HepG2 (cell line): ENCODE measurements around the gene TPCN2. TPM values are rescaled to one million over a fixed set of nuclear protein-coding genes. Genes with fewer than 3 reads are reported as not detected.

Source experiments
- ATAC-seq: fragments of 200-7000 bp; cut with Tn5 transposase; 3 replicates; pipeline ENCODE4 v1.9.1; 2020; ENCODE audit warnings: mild to moderate bottlenecking, moderate library complexity
- BruUV-seq: library from RNA; stranded (reverse); fragments of 400-500 nt; replicated peaks from 2 replicates; lab custom pipeline; 2021; lab: Mats Ljungman, UMichigan
- CTCF ChIA-PET: fragments of 300-600 bp; formaldehyde crosslinking; extraction: SDS; loops from one replicate; lab custom pipeline; 2021; ENCODE audit warnings: low total read pairs, inconsistent platforms, low intra/inter-chr PET ratio; lab: Yijun Ruan, JAX
- POLR2A ChIA-PET: fragments of 350-600 bp; sonication (Branson Sonifier 250); formaldehyde crosslinking; loops from one replicate; lab custom pipeline; 2020; ENCODE audit warnings: antibody characterized with exemption, inconsistent platforms; lab: Yijun Ruan, JAX
- DNase-seq: peaks from one replicate; pipeline ENCODE4 v3.0.0-alpha.2; 2015; ENCODE audit warnings: low spot score
- FAIRE-seq: peaks from 3 replicates; lab custom pipeline; 2011; peaks lifted over from hg19 to GRCh38; lab: Jason Lieb, UNC
- H2AFZ ChIP-seq: one replicate; pipeline ENCODE4 v1.6.1; 2011; ENCODE audit warnings: low read length, inconsistent platforms
- H3K27ac ChIP-seq: fragments of 300-600 bp; 3 replicates; pipeline ENCODE4 v1.8.0; 2011; ENCODE audit warnings: mixed run types, mild to moderate bottlenecking, mixed read lengths, low read length, inconsistent platforms; ENCODE audit not compliant: insufficient read depth; ENCODE audit errors: extremely low read length
- H3K27me3 ChIP-seq, 2 experiments: fragments of 200-600 bp in 1 of 2; 2 replicates in 1 of 2; 3 replicates in 1 of 2; pipeline versions ENCODE4 v1.6.0 to v1.8.0; 2011; ENCODE audit warnings: low read length in 2 of 2, mild to moderate bottlenecking in 2 of 2, moderate library complexity in 2 of 2, inconsistent platforms in 1 of 2; ENCODE audit not compliant: insufficient read depth in 2 of 2, control insufficient read depth in 1 of 2
- H3K36me3 ChIP-seq, 2 experiments: fragments of 200-600 bp in 1 of 2; replicated peaks in 1 of 2; 2 replicates in 1 of 2; 3 replicates in 1 of 2; pipeline versions ENCODE4 v1.5.1 to v1.8.0; 2011; ENCODE audit warnings: low read length in 2 of 2, inconsistent platforms in 1 of 2; ENCODE audit not compliant: insufficient read depth in 2 of 2, control insufficient read depth in 1 of 2
- H3K4me1 ChIP-seq: 2 replicates; pipeline ENCODE4 v1.5.1; 2012; ENCODE audit warnings: low read length, inconsistent platforms; ENCODE audit not compliant: insufficient read depth
- H3K4me2 ChIP-seq: 2 replicates; pipeline ENCODE4 v1.6.0; 2011; ENCODE audit warnings: low read depth, low read length, inconsistent platforms
- H3K4me3 ChIP-seq, 3 experiments: fragments of 200-600 bp in 1 of 3; sonication (generic), shearing (Covaris generic) in 1 of 3; replicated peaks in 1 of 3; 2 replicates each; pipeline ENCODE4 v1.5.1; 2011 to 2016; ENCODE audit warnings: low read length in 3 of 3, inconsistent platforms in 2 of 3, low read depth in 2 of 3, mild to moderate bottlenecking in 2 of 3, control low read depth in 1 of 3, mixed read lengths in 1 of 3; ENCODE audit not compliant: insufficient read depth in 1 of 3
- H3K79me2 ChIP-seq: one replicate; pipeline ENCODE4 v1.6.1; 2011; ENCODE audit warnings: low read length, inconsistent platforms; ENCODE audit not compliant: insufficient read depth
- H3K9ac ChIP-seq: 2 replicates; pipeline ENCODE4 v1.6.0; 2011; ENCODE audit warnings: mild to moderate bottlenecking, low read depth, low read length, inconsistent platforms; ENCODE audit not compliant: insufficient read depth
- H3K9me3 ChIP-seq: 2 replicates; pipeline ENCODE4 v1.5.1; 2012; ENCODE audit warnings: mild to moderate bottlenecking, low read length
- H4K20me1 ChIP-seq: 2 replicates; pipeline ENCODE4 v1.6.0; 2011; ENCODE audit warnings: inconsistent platforms, mild to moderate bottlenecking, low read length, moderate library complexity; ENCODE audit not compliant: insufficient read depth
- ERF ChIP-seq: IDR thresholded peaks from 2 replicates; pipeline ENCODE4 v1.6.1; 2018; ENCODE audit warnings: missing biosample characterization, missing genetic modification reagents
- ESRRA ChIP-seq: sonication (generic); formaldehyde crosslinking; IDR thresholded peaks from 2 replicates; pipeline ENCODE4 v1.5.1; 2020; ENCODE audit warnings: mild to moderate bottlenecking, low read depth, missing genetic modification reagents
- GATA4 ChIP-seq: sonication (generic); IDR thresholded peaks from 2 replicates; pipeline ENCODE4 v1.6.1; 2016; ENCODE audit warnings: antibody characterized with exemption, low read depth, borderline replicate concordance
- HOXD1 ChIP-seq: sonication (generic); formaldehyde crosslinking; IDR thresholded peaks from 2 replicates; pipeline ENCODE4 v1.5.0; 2020; ENCODE audit warnings: missing genetic modification reagents
- MATR3 ChIP-seq: sonication (generic); formaldehyde crosslinking; IDR thresholded peaks from 2 replicates; pipeline ENCODE4 v1.4.0; 2020; ENCODE audit warnings: missing genetic modification reagents
- SIN3A ChIP-seq: IDR thresholded peaks from 2 replicates; pipeline ENCODE4 v1.6.1; 2011; ENCODE audit warnings: low read depth, mild to moderate bottlenecking, control low read depth, low read length, borderline replicate concordance
- ZNF432 ChIP-seq: sonication (generic); formaldehyde crosslinking; IDR thresholded peaks from 2 replicates; pipeline ENCODE4 v1.5.0; 2020; ENCODE audit warnings: missing genetic modification reagents, mild to moderate bottlenecking, borderline replicate concordance
- WGBS: methylation state at CpG from one replicate; pipeline ENCODE4 v1.1.6; 2017; ENCODE audit warnings: low lambda C conversion rate; 5-methylcytosine and 5-hydroxymethylcytosine counted together
- in situ Hi-C: cut with HindIII; loops from 2 replicates; pipeline ENCODE4 v1.10.0; 2017; ENCODE audit warnings: low pct_unique_long_range_greater_than_20kb; ENCODE audit not compliant: extremely low pct_ligation_motif_present
- intact Hi-C: fragments of 100-400 bp; cut with micrococcal nuclease; formaldehyde crosslinking; loops from one replicate; pipeline ENCODE4 v1.10.0; 2022; ENCODE audit not compliant: unreplicated experiment
- polyA plus RNA-seq, 8 experiments: library from polyadenylated mRNA; depleted of rRNA in 3 of 8; stranded (reverse) in 7 of 8; unstranded in 1 of 8; fragments of >200 nt; fragmentation: Illumina TruSeq in 4 of 8; extraction: Trizol in 4 of 8; gene quantifications; 2 replicates each; pipeline versions ENCODE4 v1.2.1 to v1.2.3, GENCODE V29; 2011 to 2016; ENCODE audit warnings: low read depth in 4 of 8, missing spikeins in 1 of 8, mixed read lengths in 1 of 8; ENCODE audit not compliant: insufficient read depth in 1 of 8
- total RNA-seq, 5 experiments: library from RNA; depleted of rRNA; stranded (reverse); fragments of >200 nt; fragmentation: Illumina TruSeq; extraction: Trizol; gene quantifications; 2 replicates each; pipeline ENCODE4 v1.2.3, GENCODE V29; 2016; ENCODE audit warnings: low read depth in 1 of 5
- TF ChIP-seq, protein P1 (sequence below): IDR thresholded peaks from 2 replicates; pipeline ENCODE4 v1.6.1; 2016; ENCODE audit warnings: missing genetic modification reagents, missing compliant biosample characterization
- TF ChIP-seq, protein P2 (sequence below): sonication (generic); formaldehyde crosslinking; conservative IDR thresholded peaks from 2 replicates; pipeline ENCODE4 v1.8.0; 2022; ENCODE audit warnings: low read depth, missing genetic modification reagents
- TF ChIP-seq, protein P3 (sequence below): sonication (generic); formaldehyde crosslinking; IDR thresholded peaks from 2 replicates; pipeline ENCODE4 v1.8.0; 2022; ENCODE audit warnings: missing genetic modification reagents, mild to moderate bottlenecking, moderate library complexity, borderline replicate concordance
- TF ChIP-seq, protein P4 (sequence below): sonication (generic); formaldehyde crosslinking; IDR thresholded peaks from 2 replicates; pipeline ENCODE4 v1.5.0; 2020; ENCODE audit warnings: mild to moderate bottlenecking, missing genetic modification reagents, borderline replicate concordance
- TF ChIP-seq, protein P5 (sequence below): sonication (generic); formaldehyde crosslinking; IDR thresholded peaks from 2 replicates; pipeline ENCODE4 v1.4.0; 2020; ENCODE audit warnings: missing genetic modification reagents

Gene TPCN2
- total and polyA plus RNA-seq, 2 of the 13 experiments (the other 11 are each of a cell fraction or from before 2014, with no cell fraction given) = 5.6 to 5.9 TPM

DNA sequence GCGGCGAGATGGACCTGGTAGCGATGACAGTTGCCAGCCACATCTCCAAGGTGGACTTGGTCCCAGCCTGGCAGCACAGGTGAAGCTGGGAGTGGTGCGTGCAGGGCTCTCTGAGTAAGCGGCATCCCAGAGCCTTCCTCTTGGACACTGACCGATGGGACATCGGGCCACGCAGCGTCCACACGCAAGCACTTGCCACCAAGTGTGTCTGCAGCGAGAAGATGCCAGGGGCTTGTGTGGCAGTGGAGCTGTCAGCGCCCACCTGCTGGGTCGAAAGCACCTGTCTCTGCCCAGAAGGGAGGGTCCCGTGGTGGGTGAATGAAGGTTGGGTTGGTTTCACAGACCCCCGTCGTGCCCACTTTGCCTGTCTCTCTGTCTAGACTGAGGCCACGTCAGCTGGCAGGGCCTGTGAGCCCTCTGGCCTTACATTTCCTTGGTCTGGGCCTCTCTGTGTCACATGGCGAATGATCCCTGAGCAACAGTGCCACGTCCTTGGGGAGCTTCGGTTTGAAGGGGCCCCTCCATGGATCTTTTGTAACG lies 56.2 kb downstream of the TPCN2 start (continued):
- TF ChIP-seq, protein P1, sequence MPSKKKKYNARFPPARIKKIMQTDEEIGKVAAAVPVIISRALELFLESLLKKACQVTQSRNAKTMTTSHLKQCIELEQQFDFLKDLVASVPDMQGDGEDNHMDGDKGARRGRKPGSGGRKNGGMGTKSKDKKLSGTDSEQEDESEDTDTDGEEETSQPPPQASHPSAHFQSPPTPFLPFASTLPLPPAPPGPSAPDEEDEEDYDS = no peak
- TF ChIP-seq GATA4 (no peak), MATR3 (no peak), HOXD1 (CRISPR knock-in tag) (no peak)
- TF ChIP-seq, protein P2, sequence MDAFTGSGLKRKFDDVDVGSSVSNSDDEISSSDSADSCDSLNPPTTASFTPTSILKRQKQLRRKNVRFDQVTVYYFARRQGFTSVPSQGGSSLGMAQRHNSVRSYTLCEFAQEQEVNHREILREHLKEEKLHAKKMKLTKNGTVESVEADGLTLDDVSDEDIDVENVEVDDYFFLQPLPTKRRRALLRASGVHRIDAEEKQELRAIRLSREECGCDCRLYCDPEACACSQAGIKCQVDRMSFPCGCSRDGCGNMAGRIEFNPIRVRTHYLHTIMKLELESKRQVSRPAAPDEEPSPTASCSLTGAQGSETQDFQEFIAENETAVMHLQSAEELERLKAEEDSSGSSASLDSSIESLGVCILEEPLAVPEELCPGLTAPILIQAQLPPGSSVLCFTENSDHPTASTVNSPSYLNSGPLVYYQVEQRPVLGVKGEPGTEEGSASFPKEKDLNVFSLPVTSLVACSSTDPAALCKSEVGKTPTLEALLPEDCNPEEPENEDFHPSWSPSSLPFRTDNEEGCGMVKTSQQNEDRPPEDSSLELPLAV = no peak
- TF ChIP-seq, protein P3, sequence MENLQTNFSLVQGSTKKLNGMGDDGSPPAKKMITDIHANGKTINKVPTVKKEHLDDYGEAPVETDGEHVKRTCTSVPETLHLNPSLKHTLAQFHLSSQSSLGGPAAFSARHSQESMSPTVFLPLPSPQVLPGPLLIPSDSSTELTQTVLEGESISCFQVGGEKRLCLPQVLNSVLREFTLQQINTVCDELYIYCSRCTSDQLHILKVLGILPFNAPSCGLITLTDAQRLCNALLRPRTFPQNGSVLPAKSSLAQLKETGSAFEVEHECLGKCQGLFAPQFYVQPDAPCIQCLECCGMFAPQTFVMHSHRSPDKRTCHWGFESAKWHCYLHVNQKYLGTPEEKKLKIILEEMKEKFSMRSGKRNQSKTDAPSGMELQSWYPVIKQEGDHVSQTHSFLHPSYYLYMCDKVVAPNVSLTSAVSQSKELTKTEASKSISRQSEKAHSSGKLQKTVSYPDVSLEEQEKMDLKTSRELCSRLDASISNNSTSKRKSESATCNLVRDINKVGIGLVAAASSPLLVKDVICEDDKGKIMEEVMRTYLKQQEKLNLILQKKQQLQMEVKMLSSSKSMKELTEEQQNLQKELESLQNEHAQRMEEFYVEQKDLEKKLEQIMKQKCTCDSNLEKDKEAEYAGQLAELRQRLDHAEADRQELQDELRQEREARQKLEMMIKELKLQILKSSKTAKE (CRISPR knock-in tag) = no peak
- TF ChIP-seq, all 625 proteins: peak for 0

DNA sequence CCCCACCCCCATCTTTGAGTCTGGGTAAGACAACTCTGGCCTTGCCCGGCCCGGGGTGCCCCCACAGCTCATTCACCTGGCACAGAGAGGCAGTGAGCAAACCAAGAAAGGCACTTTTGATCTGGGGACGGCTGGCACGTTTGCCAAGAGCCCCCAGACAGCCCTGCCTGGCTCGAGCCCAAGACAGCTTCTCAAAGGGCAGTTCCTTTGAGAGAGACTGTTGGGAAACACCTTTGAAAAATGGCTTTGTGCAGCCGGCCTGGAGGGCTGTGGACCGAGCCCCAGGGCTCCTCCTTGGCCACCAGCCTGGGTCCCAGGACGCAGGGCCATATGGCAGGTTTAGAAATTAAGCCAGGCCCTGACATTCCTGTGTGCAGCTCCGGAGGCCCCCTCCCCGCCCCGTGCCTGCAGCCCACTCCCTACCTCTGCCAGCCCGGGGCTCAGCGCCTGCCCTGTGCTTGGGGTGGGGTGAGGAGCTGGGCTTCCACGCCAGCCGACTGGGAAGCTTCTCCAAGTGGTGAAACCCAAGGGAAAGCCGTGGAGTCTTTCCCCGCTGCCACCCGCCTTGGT lies 56.8 kb downstream of the TPCN2 start:
- BruUV-seq = no TSS peak
- Histone ChIP-seq H3K4me3 (no peak overlapping the region), H3K27ac (no peak overlapping the region), H2AFZ (no peak overlapping the region), H4K20me1 (0 out of 2 replicates have a peak, but pooled peaks cover 4% of the 10 kb centered on the region), H3K4me2 (no peak overlapping the region), H3K27me3 (peaks cover 0 to 21% of the 10 kb centered on the region in 2 experiments; a peak in 3 of 5 replicates), H3K9me3 (no peaks in the 10 kb centered on the region), H3K79me2 (no peaks in the 10 kb centered on the region), H3K36me3 (no peaks in the 10 kb centered on the region), H3K4me1 (no peaks in the 10 kb centered on the region), H3K9ac (no peak overlapping the region)
- in situ Hi-C loops (loop anchor here (10.0 kb wide), 1 partner anchor 569 kb away; the partner anchor contains the start of gene LTO1), intact Hi-C loops (loop anchor here (10.0 kb wide), 1 partner anchor 539 kb away; the partner anchor contains the start of gene CCND1)
- ChIA-PET CTCF (no interaction called here), POLR2A (no interaction called here)
- DNase-seq (no peak), FAIRE-seq (no peak), ATAC-seq (no peak)
- WGBS = 42% methylated on average over 5 of the region's 18 CpGs
- no peak for TF ChIP-seq SIN3A
- no peak for TF ChIP-seq ERF (CRISPR knock-in tag)
- TF ChIP-seq, protein P4, sequence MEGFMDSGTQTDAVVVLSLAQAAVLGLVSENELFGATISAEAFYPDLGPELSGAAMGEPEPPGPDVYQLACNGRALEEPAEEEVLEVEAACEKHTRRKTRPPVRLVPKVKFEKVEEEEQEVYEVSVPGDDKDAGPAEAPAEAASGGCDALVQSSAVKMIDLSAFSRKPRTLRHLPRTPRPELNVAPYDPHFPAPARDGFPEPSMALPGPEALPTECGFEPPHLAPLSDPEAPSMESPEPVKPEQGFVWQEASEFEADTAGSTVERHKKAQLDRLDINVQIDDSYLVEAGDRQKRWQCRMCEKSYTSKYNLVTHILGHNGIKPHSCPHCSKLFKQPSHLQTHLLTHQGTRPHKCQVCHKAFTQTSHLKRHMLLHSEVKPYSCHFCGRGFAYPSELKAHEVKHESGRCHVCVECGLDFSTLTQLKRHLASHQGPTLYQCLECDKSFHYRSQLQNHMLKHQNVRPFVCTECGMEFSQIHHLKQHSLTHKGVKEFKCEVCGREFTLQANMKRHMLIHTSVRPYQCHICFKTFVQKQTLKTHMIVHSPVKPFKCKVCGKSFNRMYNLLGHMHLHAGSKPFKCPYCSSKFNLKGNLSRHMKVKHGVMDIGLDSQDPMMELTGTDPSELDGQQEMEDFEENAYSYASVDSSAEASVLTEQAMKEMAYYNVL = no peak
- TF ChIP-seq ZNF432 = no peak
- no peak for TF ChIP-seq ESRRA (CRISPR knock-in tag)
- TF ChIP-seq, protein P5, sequence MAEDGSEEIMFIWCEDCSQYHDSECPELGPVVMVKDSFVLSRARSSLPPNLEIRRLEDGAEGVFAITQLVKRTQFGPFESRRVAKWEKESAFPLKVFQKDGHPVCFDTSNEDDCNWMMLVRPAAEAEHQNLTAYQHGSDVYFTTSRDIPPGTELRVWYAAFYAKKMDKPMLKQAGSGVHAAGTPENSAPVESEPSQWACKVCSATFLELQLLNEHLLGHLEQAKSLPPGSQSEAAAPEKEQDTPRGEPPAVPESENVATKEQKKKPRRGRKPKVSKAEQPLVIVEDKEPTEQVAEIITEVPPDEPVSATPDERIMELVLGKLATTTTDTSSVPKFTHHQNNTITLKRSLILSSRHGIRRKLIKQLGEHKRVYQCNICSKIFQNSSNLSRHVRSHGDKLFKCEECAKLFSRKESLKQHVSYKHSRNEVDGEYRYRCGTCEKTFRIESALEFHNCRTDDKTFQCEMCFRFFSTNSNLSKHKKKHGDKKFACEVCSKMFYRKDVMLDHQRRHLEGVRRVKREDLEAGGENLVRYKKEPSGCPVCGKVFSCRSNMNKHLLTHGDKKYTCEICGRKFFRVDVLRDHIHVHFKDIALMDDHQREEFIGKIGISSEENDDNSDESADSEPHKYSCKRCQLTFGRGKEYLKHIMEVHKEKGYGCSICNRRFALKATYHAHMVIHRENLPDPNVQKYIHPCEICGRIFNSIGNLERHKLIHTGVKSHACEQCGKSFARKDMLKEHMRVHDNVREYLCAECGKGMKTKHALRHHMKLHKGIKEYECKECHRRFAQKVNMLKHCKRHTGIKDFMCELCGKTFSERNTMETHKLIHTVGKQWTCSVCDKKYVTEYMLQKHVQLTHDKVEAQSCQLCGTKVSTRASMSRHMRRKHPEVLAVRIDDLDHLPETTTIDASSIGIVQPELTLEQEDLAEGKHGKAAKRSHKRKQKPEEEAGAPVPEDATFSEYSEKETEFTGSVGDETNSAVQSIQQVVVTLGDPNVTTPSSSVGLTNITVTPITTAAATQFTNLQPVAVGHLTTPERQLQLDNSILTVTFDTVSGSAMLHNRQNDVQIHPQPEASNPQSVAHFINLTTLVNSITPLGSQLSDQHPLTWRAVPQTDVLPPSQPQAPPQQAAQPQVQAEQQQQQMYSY = no peak
